IMR-90 (cell line): ENCODE results near the gene SLIT1. TPM values are rescaled to one million over a fixed set of nuclear protein-coding genes. Genes with fewer than 3 reads are reported as not detected.

Source experiments
- ATAC-seq: fragments of 200-7000 bp; cut with Tn5 transposase; 2 replicates; pipeline ENCODE4 v1.9.1; 2020; ENCODE audit warnings: low read depth, mild to moderate bottlenecking, moderate library complexity
- BruUV-seq: library from RNA; stranded (reverse); fragments of 400-500 nt; replicated peaks from 2 replicates; lab custom pipeline; 2021; lab: Mats Ljungman, UMichigan
- CTCF ChIA-PET: fragments of 300-600 bp; formaldehyde crosslinking; extraction: SDS; loops from one replicate; lab custom pipeline; 2021; ENCODE audit warnings: antibody characterized with exemption; lab: Yijun Ruan, JAX
- POLR2A ChIA-PET: fragments of 300-600 bp; sonication (Branson Sonifier 250); formaldehyde crosslinking; loops from one replicate; lab custom pipeline; 2022; ENCODE audit warnings: antibody characterized with exemption; ENCODE audit not compliant: unreplicated experiment; lab: Charles Lee
- DNase-seq: peaks from one replicate; pipeline ENCODE4 v3.0.0; 2013
- H2AFZ ChIP-seq: replicated peaks from 2 replicates; pipeline ENCODE3; 2013; ENCODE audit warnings: low read length, mild to moderate bottlenecking; ENCODE audit not compliant: poor library complexity
- H2AK5ac ChIP-seq: 2 replicates; pipeline ENCODE4 v1.6.1; 2013; ENCODE audit warnings: low read depth, low read length, inconsistent platforms
- H2AK9ac ChIP-seq: replicated peaks from 2 replicates; pipeline ENCODE3; 2013; ENCODE audit warnings: mild to moderate bottlenecking, low read depth, low read length, moderate library complexity; ENCODE audit not compliant: poor library complexity
- H2BK120ac ChIP-seq: 2 replicates; pipeline ENCODE4 v1.6.1; 2013; ENCODE audit warnings: low read depth, low read length, inconsistent platforms
- H2BK15ac ChIP-seq: 3 replicates; pipeline ENCODE4 v1.6.1; 2013; ENCODE audit warnings: low read depth, low read length, inconsistent platforms
- H2BK20ac ChIP-seq: 2 replicates; pipeline ENCODE4 v1.6.1; 2013; ENCODE audit warnings: low read depth, mild to moderate bottlenecking, inconsistent platforms, low read length, moderate library complexity
- H2BK5ac ChIP-seq: 2 replicates; pipeline ENCODE4 v1.6.1; 2013; ENCODE audit warnings: mild to moderate bottlenecking, low read depth, low read length, inconsistent platforms; ENCODE audit not compliant: poor library complexity, severe bottlenecking
- H3K14ac ChIP-seq: replicated peaks from 2 replicates; pipeline ENCODE4 v1.6.1; 2013; ENCODE audit warnings: low read depth, low read length, inconsistent platforms
- H3K18ac ChIP-seq: 2 replicates; pipeline ENCODE4 v1.6.1; 2013; ENCODE audit warnings: low read depth, low read length, control low read depth
- H3K23ac ChIP-seq: 2 replicates; pipeline ENCODE4 v1.6.1; 2013; ENCODE audit warnings: low read depth, low read length, inconsistent platforms
- H3K27ac ChIP-seq: 2 replicates; pipeline ENCODE4 v1.5.1; 2013; ENCODE audit warnings: mild to moderate bottlenecking, control low read depth, low read length; ENCODE audit not compliant: insufficient read depth
- H3K27me3 ChIP-seq: 2 replicates; pipeline ENCODE4 v1.6.1; 2013; ENCODE audit warnings: low read length; ENCODE audit not compliant: control insufficient read depth, insufficient read depth
- H3K36me3 ChIP-seq: 2 replicates; pipeline ENCODE4 v1.6.1; 2013; ENCODE audit warnings: low read length, mixed read lengths; ENCODE audit not compliant: control insufficient read depth, insufficient read depth
- H3K4ac ChIP-seq: 2 replicates; pipeline ENCODE4 v1.6.1; 2013; ENCODE audit warnings: low read depth, low read length, inconsistent platforms
- H3K4me1 ChIP-seq: 2 replicates; pipeline ENCODE4 v1.6.1; 2013; ENCODE audit warnings: low read length, mixed read lengths; ENCODE audit not compliant: control insufficient read depth, insufficient read depth
- H3K4me2 ChIP-seq: 2 replicates; pipeline ENCODE4 v1.6.1; 2013; ENCODE audit warnings: low read depth, mild to moderate bottlenecking, control low read depth, low read length, moderate library complexity
- H3K4me3 ChIP-seq: 2 replicates; pipeline ENCODE4 v1.5.1; 2013; ENCODE audit warnings: low read depth, mild to moderate bottlenecking, control low read depth, low read length, moderate library complexity; ENCODE audit not compliant: insufficient read depth
- H3K56ac ChIP-seq: 2 replicates; pipeline ENCODE4 v1.6.1; 2013; ENCODE audit warnings: low read length, inconsistent platforms; ENCODE audit not compliant: insufficient read depth; ENCODE audit errors: extremely low read depth
- H3K79me1 ChIP-seq, 2 experiments: 2 replicates each; pipeline ENCODE4 v1.6.1; 2013; ENCODE audit warnings: low read length in 2 of 2, inconsistent platforms in 1 of 2, low read depth in 1 of 2
- H3K9ac ChIP-seq: 2 replicates; pipeline ENCODE4 v1.6.1; 2013; ENCODE audit warnings: low read depth, low read length, control low read depth
- H3K9me1 ChIP-seq: 2 replicates; pipeline ENCODE4 v1.6.1; 2013; ENCODE audit warnings: low read length, inconsistent platforms; ENCODE audit not compliant: insufficient read depth
- H3K9me3 ChIP-seq: 2 replicates; pipeline ENCODE4 v1.6.1; 2013; ENCODE audit warnings: low read length; ENCODE audit not compliant: control insufficient read depth, insufficient read depth
- H4K20me1 ChIP-seq: 2 replicates; pipeline ENCODE4 v1.6.1; 2013; ENCODE audit warnings: low read length, inconsistent platforms; ENCODE audit not compliant: insufficient read depth
- H4K5ac ChIP-seq: 2 replicates; pipeline ENCODE4 v1.6.1; 2013; ENCODE audit warnings: mild to moderate bottlenecking, low read depth, low read length, control low read depth
- H4K8ac ChIP-seq, 2 experiments: 2 replicates each; pipeline ENCODE4 v1.6.1; 2013; ENCODE audit warnings: low read depth in 2 of 2, low read length in 2 of 2, control low read depth in 1 of 2, inconsistent platforms in 1 of 2
- H4K91ac ChIP-seq: 2 replicates; pipeline ENCODE4 v1.6.1; 2013; ENCODE audit warnings: low read depth, low read length, inconsistent platforms; ENCODE audit not compliant: insufficient read depth
- BHLHE40 ChIP-seq: fragments of 150-350 bp; IDR thresholded peaks from 2 replicates; pipeline ENCODE4 v1.6.1; 2016; ENCODE audit warnings: mild to moderate bottlenecking, low read depth, low read length
- CEBPB ChIP-seq: IDR thresholded peaks from 2 replicates; pipeline ENCODE4 v1.6.1; 2012; ENCODE audit warnings: low read depth, low read length, improper control_type of control experiment
- CHD1 ChIP-seq: IDR thresholded peaks from 2 replicates; pipeline ENCODE4 v1.6.1; 2012; ENCODE audit warnings: low read depth, low read length, improper control_type of control experiment
- FOS ChIP-seq: fragments of 150-350 bp; IDR thresholded peaks from 2 replicates; pipeline ENCODE4 v1.6.1; 2016; ENCODE audit warnings: low read depth, low read length
- MAZ ChIP-seq: IDR thresholded peaks from 2 replicates; pipeline ENCODE4 v1.6.1; 2012; ENCODE audit warnings: low read depth, mild to moderate bottlenecking, low read length, improper control_type of control experiment, moderate library complexity, borderline replicate concordance
- MXI1 ChIP-seq: IDR thresholded peaks from 2 replicates; pipeline ENCODE4 v1.6.1; 2012; ENCODE audit warnings: low read depth, mild to moderate bottlenecking, low read length, moderate library complexity, borderline replicate concordance
- NFE2L2 ChIP-seq: fragments of 150-350 bp; IDR thresholded peaks from 2 replicates; pipeline ENCODE4 v1.6.1; 2016; ENCODE audit warnings: low read depth, mild to moderate bottlenecking, low read length
- POLR2A ChIP-seq: IDR thresholded peaks from 2 replicates; pipeline ENCODE4 v1.6.1; 2012; ENCODE audit warnings: mild to moderate bottlenecking, low read depth, low read length
- RAD21 ChIP-seq: IDR thresholded peaks from 2 replicates; pipeline ENCODE4 v1.6.1; 2012; ENCODE audit warnings: low read length, improper control_type of control experiment
- RCOR1 ChIP-seq: IDR thresholded peaks from 2 replicates; pipeline ENCODE4 v1.6.1; 2012; ENCODE audit warnings: mild to moderate bottlenecking, low read length, improper control_type of control experiment; ENCODE audit not compliant: insufficient replicate concordance
- RFX5 ChIP-seq: IDR thresholded peaks from 2 replicates; pipeline ENCODE4 v1.8.0; 2012; ENCODE audit warnings: low read depth, mild to moderate bottlenecking, low read length, moderate library complexity
- SMC3 ChIP-seq: fragments of 150-350 bp; IDR thresholded peaks from 2 replicates; pipeline ENCODE4 v1.6.1; 2016; ENCODE audit warnings: low read depth, mild to moderate bottlenecking, antibody characterized with exemption, low read length, moderate library complexity
- WGBS, 2 experiments: methylation state at CpG; one replicate each; pipeline versions ENCODE4 v1.1.5 to v1.1.7; 2013; ENCODE audit warnings: missing lambda C conversion rate in 2 of 2; ENCODE audit not compliant: insufficient read length in 1 of 2; ENCODE audit errors: extremely low coverage in 2 of 2; 5-methylcytosine and 5-hydroxymethylcytosine counted together
- dilution Hi-C: fragments of 300-500 bp; cut with HindIII; formaldehyde crosslinking; loops from one replicate; pipeline ENCODE4 v1.14.3; 2018; ENCODE audit warnings: low sequenced_read_pairs; ENCODE audit not compliant: unreplicated experiment
- in situ Hi-C: fragments of 300-500 bp; cut with MboI; formaldehyde crosslinking; loops from 3 replicates; pipeline ENCODE4 v1.14.3; 2019; ENCODE audit warnings: low sequenced_read_pairs, inconsistent platforms, mixed read lengths
- intact Hi-C: fragments of 100-400 bp; cut with micrococcal nuclease; formaldehyde crosslinking; loops from 2 replicates; pipeline ENCODE4 v1.10.0; 2022
- polyA plus RNA-seq, 3 experiments: library from polyadenylated mRNA; depleted of rRNA; stranded (reverse); fragments of >200 nt; gene quantifications; 2 replicates each; pipeline ENCODE4 v1.2.3, GENCODE V29; 2012; ENCODE audit warnings: low replicate concordance in 1 of 3
- total RNA-seq: library from RNA; depleted of rRNA; stranded (reverse); fragments of >200 nt; gene quantifications from 2 replicates; pipeline ENCODE4 v1.2.3, GENCODE V29; 2012
- TF ChIP-seq, protein P1 (sequence below): fragments of 150-350 bp; IDR thresholded peaks from 2 replicates; pipeline ENCODE4 v1.6.1; 2016; ENCODE audit warnings: low read depth, mild to moderate bottlenecking, low read length, moderate library complexity, borderline replicate concordance
- TF ChIP-seq, protein P2 (sequence below): conservative IDR thresholded peaks from 2 replicates; pipeline ENCODE4 v1.5.1; 2012; ENCODE audit warnings: mild to moderate bottlenecking, low read depth, low read length, improper control_type of control experiment
- TF ChIP-seq, protein P3 (sequence below): fragments of 150-350 bp; IDR thresholded peaks from 2 replicates; pipeline ENCODE4 v1.6.1; 2017; ENCODE audit warnings: mild to moderate bottlenecking, antibody characterized with exemption, low read length, low read depth

SLIT1 gene
- total and polyA plus RNA-seq, 2 of the 4 experiments (the other 2 are of a cell fraction): under 0.01 TPM

DNA sequence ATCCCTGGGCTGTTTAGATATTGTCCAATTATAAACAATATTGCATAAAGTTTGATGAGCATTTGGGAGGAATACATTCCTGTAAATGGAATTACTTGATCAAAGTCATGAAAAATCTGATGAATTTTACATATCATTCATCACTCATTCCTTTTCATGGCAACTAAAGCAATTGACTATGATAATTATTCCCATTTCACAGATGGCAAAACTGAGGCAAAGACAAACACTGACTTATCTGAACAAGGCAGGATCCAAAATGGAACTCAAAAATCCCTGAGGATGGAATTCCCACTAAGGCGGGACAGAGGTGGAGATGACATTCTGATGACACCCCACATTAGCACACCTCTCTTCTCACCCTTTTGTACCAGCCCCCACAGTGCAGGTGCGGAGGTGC is 17.1 kb downstream of the SLIT1 start:
- no peak overlapping the region for H3K14ac ChIP-seq
- in situ Hi-C loops (no loop called here), dilution Hi-C loops (no loop called here), intact Hi-C loops (no loop called here)
- H3K9me1 ChIP-seq: no peaks in the 10 kb centered on the region
- H4K5ac ChIP-seq: no peak overlapping the region
- BruUV-seq: no TSS peak
- H3K79me1 ChIP-seq: no peaks in the 10 kb centered on the region
- peaks cover 34% of the 10 kb centered on the region for H3K27me3 ChIP-seq
- H3K4me2 ChIP-seq: no peak overlapping the region
- no peak overlapping the region for H3K23ac ChIP-seq
- H2AK5ac ChIP-seq: no peak overlapping the region
- WGBS, 2 experiments: no CpG with 5 or more reads among the region's 2 CpGs
- no peak overlapping the region for H2BK20ac ChIP-seq
- CTCF ChIA-PET: no interaction called here
- H3K4ac ChIP-seq: no peak overlapping the region
- H4K8ac ChIP-seq: no peak overlapping the region
- H3K9ac ChIP-seq: no peak overlapping the region
- H3K4me1 ChIP-seq: no peaks in the 10 kb centered on the region
- no peak overlapping the region for H3K56ac ChIP-seq
- H3K18ac ChIP-seq: no peak overlapping the region
- POLR2A ChIA-PET: no interaction called here
- H2AK9ac ChIP-seq: no peak overlapping the region
- no peaks in the 10 kb centered on the region for H3K9me3 ChIP-seq
- ATAC-seq (no peak), DNase-seq (no peak)
- TF ChIP-seq CHD1 (no peak), MAZ (no peak), FOS (no peak), RAD21 (no peak), NFE2L2 (no peak), RCOR1 (no peak), CEBPB (no peak), MXI1 (no peak), RFX5 (no peak), SMC3 (no peak), BHLHE40 (no peak), POLR2A (no peak)
- TF ChIP-seq, protein P1, sequence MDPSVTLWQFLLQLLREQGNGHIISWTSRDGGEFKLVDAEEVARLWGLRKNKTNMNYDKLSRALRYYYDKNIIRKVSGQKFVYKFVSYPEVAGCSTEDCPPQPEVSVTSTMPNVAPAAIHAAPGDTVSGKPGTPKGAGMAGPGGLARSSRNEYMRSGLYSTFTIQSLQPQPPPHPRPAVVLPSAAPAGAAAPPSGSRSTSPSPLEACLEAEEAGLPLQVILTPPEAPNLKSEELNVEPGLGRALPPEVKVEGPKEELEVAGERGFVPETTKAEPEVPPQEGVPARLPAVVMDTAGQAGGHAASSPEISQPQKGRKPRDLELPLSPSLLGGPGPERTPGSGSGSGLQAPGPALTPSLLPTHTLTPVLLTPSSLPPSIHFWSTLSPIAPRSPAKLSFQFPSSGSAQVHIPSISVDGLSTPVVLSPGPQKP: no peak
- TF ChIP-seq, protein P2, sequence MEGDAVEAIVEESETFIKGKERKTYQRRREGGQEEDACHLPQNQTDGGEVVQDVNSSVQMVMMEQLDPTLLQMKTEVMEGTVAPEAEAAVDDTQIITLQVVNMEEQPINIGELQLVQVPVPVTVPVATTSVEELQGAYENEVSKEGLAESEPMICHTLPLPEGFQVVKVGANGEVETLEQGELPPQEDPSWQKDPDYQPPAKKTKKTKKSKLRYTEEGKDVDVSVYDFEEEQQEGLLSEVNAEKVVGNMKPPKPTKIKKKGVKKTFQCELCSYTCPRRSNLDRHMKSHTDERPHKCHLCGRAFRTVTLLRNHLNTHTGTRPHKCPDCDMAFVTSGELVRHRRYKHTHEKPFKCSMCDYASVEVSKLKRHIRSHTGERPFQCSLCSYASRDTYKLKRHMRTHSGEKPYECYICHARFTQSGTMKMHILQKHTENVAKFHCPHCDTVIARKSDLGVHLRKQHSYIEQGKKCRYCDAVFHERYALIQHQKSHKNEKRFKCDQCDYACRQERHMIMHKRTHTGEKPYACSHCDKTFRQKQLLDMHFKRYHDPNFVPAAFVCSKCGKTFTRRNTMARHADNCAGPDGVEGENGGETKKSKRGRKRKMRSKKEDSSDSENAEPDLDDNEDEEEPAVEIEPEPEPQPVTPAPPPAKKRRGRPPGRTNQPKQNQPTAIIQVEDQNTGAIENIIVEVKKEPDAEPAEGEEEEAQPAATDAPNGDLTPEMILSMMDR: no peak
- TF ChIP-seq, protein P3, sequence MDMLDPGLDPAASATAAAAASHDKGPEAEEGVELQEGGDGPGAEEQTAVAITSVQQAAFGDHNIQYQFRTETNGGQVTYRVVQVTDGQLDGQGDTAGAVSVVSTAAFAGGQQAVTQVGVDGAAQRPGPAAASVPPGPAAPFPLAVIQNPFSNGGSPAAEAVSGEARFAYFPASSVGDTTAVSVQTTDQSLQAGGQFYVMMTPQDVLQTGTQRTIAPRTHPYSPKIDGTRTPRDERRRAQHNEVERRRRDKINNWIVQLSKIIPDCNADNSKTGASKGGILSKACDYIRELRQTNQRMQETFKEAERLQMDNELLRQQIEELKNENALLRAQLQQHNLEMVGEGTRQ: no peak
- H3K27ac ChIP-seq: no peak overlapping the region
- H4K20me1 ChIP-seq: no peaks in the 10 kb centered on the region
- H2BK120ac ChIP-seq: no peak overlapping the region
- H2AFZ ChIP-seq: no peak overlapping the region
- H4K91ac ChIP-seq: no peak overlapping the region
- H3K4me3 ChIP-seq: no peak overlapping the region
- no peak overlapping the region for H2BK15ac ChIP-seq
- no peaks in the 10 kb centered on the region for H3K36me3 ChIP-seq
- no peak overlapping the region for H2BK5ac ChIP-seq
